Tibial nerve (tissue), 4 donors: ENCODE results near the gene SLC22A1. TPM values are rescaled to one million over a fixed set of nuclear protein-coding genes. Genes with fewer than 3 reads are reported as not detected.

ENCODE experiments used
- DNase-seq, 2 donors: peaks; one replicate each; pipeline ENCODE4 v3.0.0-alpha.2; 2019; ENCODE audit warnings: low spot score in 2 of 2
- H3K27ac ChIP-seq, 4 donors: fragments of 200-600 bp; sonication (generic) in 3 of 4; one replicate each; pipeline ENCODE4 v1.5.1; 2017 to 2019; ENCODE audit warnings: mild to moderate bottlenecking in 1 of 4
- H3K27me3 ChIP-seq, 2 donors: fragments of 200-600 bp; sonication (generic) in 1 of 2; one replicate each; pipeline versions ENCODE4 v1.5.1 to v1.6.0; 2017 to 2019
- H3K36me3 ChIP-seq, 3 donors: fragments of 200-600 bp; sonication (generic); one replicate each; pipeline ENCODE4 v1.5.1; 2018 to 2019
- H3K4me1 ChIP-seq, 4 donors: fragments of 200-600 bp; sonication (generic) in 3 of 4; one replicate each; pipeline ENCODE4 v1.5.1; 2017 to 2019
- H3K4me3 ChIP-seq, 4 donors: fragments of 200-600 bp; sonication (generic) in 3 of 4; one replicate each; pipeline ENCODE4 v1.5.1; 2017 to 2019; ENCODE audit warnings: mild to moderate bottlenecking in 1 of 4, moderate library complexity in 1 of 4
- H3K9me3 ChIP-seq, 4 donors: fragments of 200-600 bp; sonication (generic) in 3 of 4; one replicate each; pipeline ENCODE4 v1.5.1; 2017 to 2019
- EP300 ChIP-seq, 2 donors: sonication (generic); formaldehyde crosslinking; IDR thresholded peaks; one replicate each; pipeline ENCODE4 v1.6.1; 2017; ENCODE audit warnings: antibody characterized with exemption in 2 of 2, mild to moderate bottlenecking in 1 of 2
- POLR2A ChIP-seq, 2 donors: fragments of 450-650 bp; IDR thresholded peaks; one replicate each; pipeline ENCODE4 v1.6.1; 2017; ENCODE audit warnings: antibody characterized with exemption in 2 of 2, mild to moderate bottlenecking in 2 of 2, moderate library complexity in 2 of 2
- WGBS, 2 donors: methylation state at CpG; one replicate each; pipeline ENCODE4 v1.1.5; 2018; 5-methylcytosine and 5-hydroxymethylcytosine counted together
- total RNA-seq, 4 donors: library from RNA; depleted of rRNA; stranded (reverse); fragments of >200 nt; gene quantifications; one replicate each; pipeline ENCODE4 v1.1.0, GENCODE V29; 2016
- TF ChIP-seq, protein P1 (sequence below), 5 experiments: fragments of 200-600 bp in 3 of 5; fragments of 450-650 bp in 2 of 5; sonication (generic) in 3 of 5; IDR thresholded peaks; one replicate each; pipeline ENCODE4 v1.5.1; 2016 to 2019; ENCODE audit warnings: antibody characterized with exemption in 5 of 5, mild to moderate bottlenecking in 3 of 5, moderate library complexity in 2 of 5

The SLC22A1 gene
- total RNA-seq, 4 donors from 2014 or later = 1.3 to 5.5 (median 2.3) TPM

DNA sequence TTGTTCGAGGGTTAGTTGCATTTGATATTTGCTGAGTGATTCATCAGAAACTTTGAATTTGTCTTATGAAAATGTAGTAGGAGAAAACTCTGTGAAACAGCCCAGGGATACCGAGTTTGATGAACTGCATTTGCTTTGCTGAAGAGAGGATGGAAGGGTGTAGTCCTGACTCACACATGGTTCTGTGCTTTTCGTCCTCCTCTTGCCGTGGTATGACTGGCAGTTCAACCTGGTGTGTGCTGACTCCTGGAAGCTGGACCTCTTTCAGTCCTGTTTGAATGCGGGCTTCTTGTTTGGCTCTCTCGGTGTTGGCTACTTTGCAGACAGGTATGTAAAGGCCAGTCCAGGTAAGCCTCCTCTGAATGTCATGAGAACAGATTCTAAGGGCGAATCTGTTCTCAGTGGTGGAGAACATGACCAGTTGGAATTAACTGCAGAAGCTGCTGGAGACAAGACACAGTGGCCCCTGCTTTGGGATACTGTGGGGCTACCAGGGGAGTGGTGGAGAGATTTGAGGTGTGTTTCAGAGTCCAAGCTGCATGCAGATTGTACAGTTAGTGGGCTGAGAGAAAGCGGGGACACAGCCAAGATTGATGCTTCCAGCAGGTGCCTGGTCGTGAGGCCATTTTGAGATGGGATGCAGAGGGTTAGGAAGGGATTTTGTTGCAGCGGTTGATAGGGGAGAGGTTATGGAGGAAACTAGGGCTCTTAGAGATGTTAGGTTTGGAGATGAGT is 8.4 kb downstream of the SLC22A1 start:
- H3K4me1 ChIP-seq = peaks cover 0 to 8% (median 0%) of the 10 kb centered on the region in 4 donors
- H3K9me3 ChIP-seq = no peaks in the 10 kb centered on the region
- H3K27me3 ChIP-seq = no peaks in the 10 kb centered on the region
- peaks cover 0 to 4% (median 0%) of the 10 kb centered on the region in 3 donors for H3K36me3 ChIP-seq
- no peak overlapping the region for H3K27ac ChIP-seq
- 95% methylated on average over 10 of the region's 10 CpGs for WGBS, 2 donors
- no peak overlapping the region for H3K4me3 ChIP-seq
- TF ChIP-seq POLR2A (IDR thresholded peaks at IDR 0.05) (no peak), EP300 (IDR thresholded peaks at IDR 0.05) (no peak)
- TF ChIP-seq, protein P1, sequence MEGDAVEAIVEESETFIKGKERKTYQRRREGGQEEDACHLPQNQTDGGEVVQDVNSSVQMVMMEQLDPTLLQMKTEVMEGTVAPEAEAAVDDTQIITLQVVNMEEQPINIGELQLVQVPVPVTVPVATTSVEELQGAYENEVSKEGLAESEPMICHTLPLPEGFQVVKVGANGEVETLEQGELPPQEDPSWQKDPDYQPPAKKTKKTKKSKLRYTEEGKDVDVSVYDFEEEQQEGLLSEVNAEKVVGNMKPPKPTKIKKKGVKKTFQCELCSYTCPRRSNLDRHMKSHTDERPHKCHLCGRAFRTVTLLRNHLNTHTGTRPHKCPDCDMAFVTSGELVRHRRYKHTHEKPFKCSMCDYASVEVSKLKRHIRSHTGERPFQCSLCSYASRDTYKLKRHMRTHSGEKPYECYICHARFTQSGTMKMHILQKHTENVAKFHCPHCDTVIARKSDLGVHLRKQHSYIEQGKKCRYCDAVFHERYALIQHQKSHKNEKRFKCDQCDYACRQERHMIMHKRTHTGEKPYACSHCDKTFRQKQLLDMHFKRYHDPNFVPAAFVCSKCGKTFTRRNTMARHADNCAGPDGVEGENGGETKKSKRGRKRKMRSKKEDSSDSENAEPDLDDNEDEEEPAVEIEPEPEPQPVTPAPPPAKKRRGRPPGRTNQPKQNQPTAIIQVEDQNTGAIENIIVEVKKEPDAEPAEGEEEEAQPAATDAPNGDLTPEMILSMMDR (IDR thresholded peaks at IDR 0.05) = no peak
- DNase-seq = no peak

DNA sequence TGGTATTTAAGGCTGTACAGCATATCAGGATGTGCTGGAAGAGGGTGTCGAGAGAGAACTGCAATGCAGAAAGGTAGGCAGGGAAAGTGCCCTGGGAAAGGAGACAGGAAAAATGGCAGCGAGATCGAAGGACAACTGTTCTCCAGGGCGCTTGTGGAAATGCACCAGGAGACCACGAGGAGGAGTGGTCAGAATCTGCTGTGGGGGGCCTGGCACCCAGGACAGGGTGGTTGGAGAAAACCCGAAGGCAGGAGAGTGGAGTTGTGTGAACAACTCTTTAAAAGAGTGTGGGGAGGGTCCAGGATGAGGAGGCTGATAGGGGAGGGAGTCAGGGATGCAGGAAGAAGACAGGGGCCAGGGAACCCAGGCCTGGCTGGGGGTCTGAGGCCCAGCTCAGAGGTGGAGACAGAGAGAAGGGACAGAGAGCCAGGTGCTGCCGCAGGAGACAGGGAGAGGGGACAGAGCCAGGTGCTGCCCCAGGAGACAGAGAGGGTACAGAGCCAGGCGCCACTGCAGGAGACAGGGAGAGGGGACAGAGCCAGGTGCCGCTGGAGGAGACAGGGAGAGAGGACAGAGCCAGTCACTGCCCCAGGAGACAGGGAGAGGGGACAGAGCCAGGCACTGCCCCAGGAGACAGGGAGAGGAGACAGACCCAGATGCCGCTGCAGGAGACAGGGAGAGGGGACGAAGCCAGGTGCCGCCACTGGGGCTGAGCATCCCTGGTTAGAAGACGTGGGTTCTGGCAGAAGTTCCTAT is 9.3 kb downstream of the SLC22A1 start:
- Histone ChIP-seq H3K9me3 (no peaks in the 10 kb centered on the region), H3K36me3 (peaks cover 0 to 4% (median 0%) of the 10 kb centered on the region in 3 donors), H3K27me3 (no peaks in the 10 kb centered on the region), H3K4me3 (no peak overlapping the region), H3K4me1 (peaks cover 0 to 8% (median 0%) of the 10 kb centered on the region in 4 donors), H3K27ac (no peak overlapping the region)
- TF ChIP-seq EP300 (IDR thresholded peaks at IDR 0.05) (no peak), POLR2A (IDR thresholded peaks at IDR 0.05) (no peak)
- TF ChIP-seq, protein P1 (IDR thresholded peaks at IDR 0.05) = no peak
- no peak for DNase-seq
- WGBS, 2 donors = 90 to 91% methylated on average over 13 of the region's 13 CpGs

DNA sequence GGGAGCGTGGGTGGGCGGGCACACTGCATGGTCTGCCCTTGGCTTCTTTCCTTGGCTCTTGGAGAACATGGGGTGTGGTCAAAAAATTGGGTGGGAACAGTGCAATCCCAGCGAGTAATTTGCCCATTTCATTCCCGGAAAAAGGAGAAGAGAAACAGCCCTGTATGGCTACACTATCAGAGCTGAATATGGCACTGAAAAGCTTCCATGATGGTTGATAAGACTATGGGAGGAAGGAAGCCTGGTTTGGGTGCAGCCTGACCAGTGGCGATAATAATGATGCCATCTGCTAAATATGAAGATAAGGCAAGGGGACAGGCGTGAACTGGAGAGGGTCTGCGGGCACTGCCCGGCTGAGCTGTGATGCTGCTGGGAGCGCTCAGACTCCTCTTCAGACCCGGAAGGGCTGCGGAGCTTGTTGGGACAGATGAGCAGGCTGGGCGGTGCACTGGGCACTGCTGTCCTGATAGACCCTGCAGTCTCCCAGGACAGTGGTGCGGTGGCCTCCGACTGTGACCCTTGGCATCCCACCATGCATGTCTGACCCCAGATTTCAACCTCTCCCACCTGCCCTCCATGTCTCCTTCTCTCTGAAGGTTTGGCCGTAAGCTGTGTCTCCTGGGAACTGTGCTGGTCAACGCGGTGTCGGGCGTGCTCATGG is 10.2 kb downstream of the SLC22A1 start:
- WGBS, 2 donors = 84 to 91% methylated on average over 19 of the region's 19 CpGs
- H3K36me3 ChIP-seq = peaks cover 0 to 4% (median 0%) of the 10 kb centered on the region in 3 donors
- no peak for TF ChIP-seq EP300 (IDR thresholded peaks at IDR 0.05)
- TF ChIP-seq POLR2A (IDR thresholded peaks at IDR 0.05) = no peak
- TF ChIP-seq, protein P1 (IDR thresholded peaks at IDR 0.05) = no peak
- no peak overlapping the region for H3K4me3 ChIP-seq
- H3K9me3 ChIP-seq = no peaks in the 10 kb centered on the region
- peaks cover 0 to 8% (median 0%) of the 10 kb centered on the region in 4 donors for H3K4me1 ChIP-seq
- no peak overlapping the region for H3K27ac ChIP-seq
- no peak for DNase-seq
- H3K27me3 ChIP-seq = no peaks in the 10 kb centered on the region

DNA sequence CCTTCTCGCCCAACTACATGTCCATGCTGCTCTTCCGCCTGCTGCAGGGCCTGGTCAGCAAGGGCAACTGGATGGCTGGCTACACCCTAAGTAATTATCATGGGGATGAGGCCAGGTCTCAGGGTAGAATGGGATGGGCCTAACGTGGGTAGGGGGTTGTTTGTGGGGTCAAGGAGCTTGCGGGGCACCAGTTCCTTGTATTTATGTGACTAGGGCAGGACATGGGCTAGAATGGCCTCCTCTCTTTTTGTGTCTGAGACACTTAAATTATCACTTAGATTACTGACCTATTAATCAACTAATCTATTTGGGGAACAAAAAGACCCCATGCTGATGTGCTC is 10.7 kb downstream of the SLC22A1 start:
- H3K9me3 ChIP-seq = no peaks in the 10 kb centered on the region
- no peak overlapping the region for H3K4me3 ChIP-seq
- 67 to 71% methylated on average over 4 of the region's 4 CpGs for WGBS, 2 donors
- TF ChIP-seq, protein P1 (IDR thresholded peaks at IDR 0.05) = no peak
- TF ChIP-seq EP300 (IDR thresholded peaks at IDR 0.05) = no peak
- TF ChIP-seq POLR2A (IDR thresholded peaks at IDR 0.05) = no peak
- no peak for DNase-seq
- peaks cover 0 to 8% (median 0%) of the 10 kb centered on the region in 4 donors for H3K4me1 ChIP-seq
- no peaks in the 10 kb centered on the region for H3K27me3 ChIP-seq
- H3K36me3 ChIP-seq = peaks cover 0 to 4% (median 0%) of the 10 kb centered on the region in 3 donors
- H3K27ac ChIP-seq = no peak overlapping the region
